SK-N-SH (cell line): ENCODE measurements around the gene ZFYVE16.

ENCODE experiments used
- CHD2 ChIP-seq: fragments of 150-350 bp; IDR thresholded peaks from 2 replicates; pipeline ENCODE4 v1.6.1; 2018; ENCODE audit warnings: low read length; ENCODE audit not compliant: partially characterized antibody
- CTCF ChIP-seq: fragments of 200-600 bp; sonication (generic); IDR thresholded peaks from 2 replicates; pipeline ENCODE4 v1.6.1; 2017; ENCODE audit warnings: antibody characterized with exemption, mild to moderate bottlenecking, moderate library complexity
- EZH2phosphoT487 ChIP-seq: fragments of 200-600 bp; sonication (generic); IDR thresholded peaks from 2 replicates; pipeline ENCODE4 v1.6.1; 2017; ENCODE audit warnings: low read depth, mixed run types, mild to moderate bottlenecking, antibody characterized with exemption, moderate library complexity, borderline replicate concordance
- FOSL2 ChIP-seq: IDR thresholded peaks from 2 replicates; pipeline ENCODE4 v1.4.0; 2012; ENCODE audit warnings: low read depth, mild to moderate bottlenecking, moderate library complexity, borderline replicate concordance
- MXI1 ChIP-seq: IDR thresholded peaks from 2 replicates; pipeline ENCODE4 v1.6.1; 2012; ENCODE audit warnings: mild to moderate bottlenecking, low read depth, low read length, improper control_type of control experiment
- NFIC ChIP-seq: IDR thresholded peaks from 2 replicates; pipeline ENCODE4 v1.4.0; 2012; ENCODE audit warnings: borderline replicate concordance
- POLR2AphosphoS5 ChIP-seq: IDR thresholded peaks from 2 replicates; pipeline ENCODE4 v1.6.1; 2012; ENCODE audit warnings: low read depth, low read length
- REST ChIP-seq: IDR thresholded peaks from 2 replicates; pipeline ENCODE4 v1.6.1; 2012; ENCODE audit warnings: mild to moderate bottlenecking, low read depth, low read length, moderate library complexity
- SMC3 ChIP-seq: IDR thresholded peaks from 2 replicates; pipeline ENCODE4 v1.6.1; 2012; ENCODE audit warnings: low read depth, low read length, improper control_type of control experiment
- TAF1 ChIP-seq: IDR thresholded peaks from 2 replicates; pipeline ENCODE4 v1.6.1; 2012; ENCODE audit warnings: low read depth, mild to moderate bottlenecking, low read length, moderate library complexity, borderline replicate concordance
- TCF12 ChIP-seq: IDR thresholded peaks from 2 replicates; pipeline ENCODE4 v1.4.0; 2012
- USF1 ChIP-seq: IDR thresholded peaks from 2 replicates; pipeline ENCODE4 v1.4.0; 2012; ENCODE audit warnings: low read depth, borderline replicate concordance
- YY1 ChIP-seq: IDR thresholded peaks from 2 replicates; pipeline ENCODE4 v1.4.0; 2012; ENCODE audit warnings: low read depth, mild to moderate bottlenecking

- TF ChIP-seq POLR2AphosphoS5: no peak
- TF ChIP-seq TAF1: no peak
- no peak for TF ChIP-seq CTCF
- no peak for TF ChIP-seq USF1
- no peak for TF ChIP-seq YY1
- no peak for TF ChIP-seq TCF12
- TF ChIP-seq FOSL2: no peak
- TF ChIP-seq REST: no peak
- no peak for TF ChIP-seq MXI1
- TF ChIP-seq EZH2phosphoT487: no peak
- TF ChIP-seq CHD2: no peak
- TF ChIP-seq NFIC: no peak
- TF ChIP-seq SMC3: no peak
Measured at GRCh38 chr5:80376557-80376956, 31.3 kb upstream of the ZFYVE16 start.
